ENCODE data around the gene SAE1.
"Not testable (repeated sequence)": the region's sequence is repeated elsewhere in the genome, so short reads cannot be mapped to it uniquely, and the experiment has no call there.

The SAE1 gene

GRCh38 chr19:47130120-47130588 is 481 bp upstream of the SAE1 start:
- no peak for DNase-seq (ENCODE audit: low read depth)

GRCh38 chr19:47132194-47132852 is 1.7 kb downstream of the SAE1 start:
- DNase-seq (ENCODE audit: low read depth) = no peak

- DNase-seq (ENCODE audit: low read depth) = no peak
These were observed 2.4 kb downstream of the SAE1 start for GRCh38 chr19:47133021-47133471.

- no peak for DNase-seq (ENCODE audit: low read depth)
These were observed 3.9 kb downstream of the SAE1 start for GRCh38 chr19:47134545-47134944.

- no peak for DNase-seq (ENCODE audit: low read depth)
These were observed 4.5 kb downstream of the SAE1 start for GRCh38 chr19:47135156-47135555.

- not testable (repeated sequence) for DNase-seq (ENCODE audit: low read depth)
These were observed 10.6 kb downstream of the SAE1 start for GRCh38 chr19:47141252-47141651.

- DNase-seq (ENCODE audit: low read depth) = no peak
These were observed 11.1 kb downstream of the SAE1 start for GRCh38 chr19:47141695-47142094.

- no peak for DNase-seq (ENCODE audit: low read depth)
These were observed 12.1 kb downstream of the SAE1 start for GRCh38 chr19:47142779-47143178.

GRCh38 chr19:47143322-47144073 is 12.9 kb downstream of the SAE1 start:
- no peak for DNase-seq (ENCODE audit: low read depth)

- no peak for DNase-seq (ENCODE audit: low read depth)
These were observed 14.0 kb downstream of the SAE1 start for GRCh38 chr19:47144630-47145029.

GRCh38 chr19:47145639-47146486 is 15.2 kb downstream of the SAE1 start:
- DNase-seq (ENCODE audit: low read depth) = no peak

- no peak for DNase-seq (ENCODE audit: low read depth)
These were observed 16.3 kb downstream of the SAE1 start for GRCh38 chr19:47146920-47147319.

- DNase-seq (ENCODE audit: low read depth) = no peak
These were observed 21.0 kb downstream of the SAE1 start for GRCh38 chr19:47151627-47152026.

- DNase-seq (ENCODE audit: low read depth) = no peak
These were observed 21.6 kb downstream of the SAE1 start for GRCh38 chr19:47152205-47152604.

- DNase-seq (ENCODE audit: low read depth) = no peak
These were observed 22.0 kb downstream of the SAE1 start for GRCh38 chr19:47152632-47153031.

GRCh38 chr19:47153266-47153665 is 22.6 kb downstream of the SAE1 start:
- DNase-seq (ENCODE audit: low read depth) = no peak

GRCh38 chr19:47155148-47155547 is 24.5 kb downstream of the SAE1 start:
- DNase-seq (ENCODE audit: low read depth) = no peak

- no peak for DNase-seq (ENCODE audit: low read depth)
These were observed 26.3 kb downstream of the SAE1 start for GRCh38 chr19:47156861-47157430.

GRCh38 chr19:47157431-47158321 is 27.0 kb downstream of the SAE1 start:
- no peak for DNase-seq (ENCODE audit: low read depth)

GRCh38 chr19:47158367-47158791 is 27.7 kb downstream of the SAE1 start:
- no peak for DNase-seq (ENCODE audit: low read depth)

- DNase-seq (ENCODE audit: low read depth) = no peak
These were observed 28.4 kb downstream of the SAE1 start for GRCh38 chr19:47158879-47159503.

Measured in stromal cell of bone marrow (primary cell).